NOMO-1 treated with dmso at 0.1 percent for 144 hours (cell line): ENCODE results near the gene MAML1.
"Not testable (repeated sequence)": the region's sequence is repeated elsewhere in the genome, so short reads cannot be mapped to it uniquely, and the experiment has no call there.

Source experiments
- DNase-seq: peaks from one replicate; lab custom pipeline; 2025; ENCODE audit not compliant: unreplicated experiment; lab: John Stamatoyannopoulos, UW

MAML1 gene, protein sequence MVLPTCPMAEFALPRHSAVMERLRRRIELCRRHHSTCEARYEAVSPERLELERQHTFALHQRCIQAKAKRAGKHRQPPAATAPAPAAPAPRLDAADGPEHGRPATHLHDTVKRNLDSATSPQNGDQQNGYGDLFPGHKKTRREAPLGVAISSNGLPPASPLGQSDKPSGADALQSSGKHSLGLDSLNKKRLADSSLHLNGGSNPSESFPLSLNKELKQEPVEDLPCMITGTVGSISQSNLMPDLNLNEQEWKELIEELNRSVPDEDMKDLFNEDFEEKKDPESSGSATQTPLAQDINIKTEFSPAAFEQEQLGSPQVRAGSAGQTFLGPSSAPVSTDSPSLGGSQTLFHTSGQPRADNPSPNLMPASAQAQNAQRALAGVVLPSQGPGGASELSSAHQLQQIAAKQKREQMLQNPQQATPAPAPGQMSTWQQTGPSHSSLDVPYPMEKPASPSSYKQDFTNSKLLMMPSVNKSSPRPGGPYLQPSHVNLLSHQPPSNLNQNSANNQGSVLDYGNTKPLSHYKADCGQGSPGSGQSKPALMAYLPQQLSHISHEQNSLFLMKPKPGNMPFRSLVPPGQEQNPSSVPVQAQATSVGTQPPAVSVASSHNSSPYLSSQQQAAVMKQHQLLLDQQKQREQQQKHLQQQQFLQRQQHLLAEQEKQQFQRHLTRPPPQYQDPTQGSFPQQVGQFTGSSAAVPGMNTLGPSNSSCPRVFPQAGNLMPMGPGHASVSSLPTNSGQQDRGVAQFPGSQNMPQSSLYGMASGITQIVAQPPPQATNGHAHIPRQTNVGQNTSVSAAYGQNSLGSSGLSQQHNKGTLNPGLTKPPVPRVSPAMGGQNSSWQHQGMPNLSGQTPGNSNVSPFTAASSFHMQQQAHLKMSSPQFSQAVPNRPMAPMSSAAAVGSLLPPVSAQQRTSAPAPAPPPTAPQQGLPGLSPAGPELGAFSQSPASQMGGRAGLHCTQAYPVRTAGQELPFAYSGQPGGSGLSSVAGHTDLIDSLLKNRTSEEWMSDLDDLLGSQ

DNA sequence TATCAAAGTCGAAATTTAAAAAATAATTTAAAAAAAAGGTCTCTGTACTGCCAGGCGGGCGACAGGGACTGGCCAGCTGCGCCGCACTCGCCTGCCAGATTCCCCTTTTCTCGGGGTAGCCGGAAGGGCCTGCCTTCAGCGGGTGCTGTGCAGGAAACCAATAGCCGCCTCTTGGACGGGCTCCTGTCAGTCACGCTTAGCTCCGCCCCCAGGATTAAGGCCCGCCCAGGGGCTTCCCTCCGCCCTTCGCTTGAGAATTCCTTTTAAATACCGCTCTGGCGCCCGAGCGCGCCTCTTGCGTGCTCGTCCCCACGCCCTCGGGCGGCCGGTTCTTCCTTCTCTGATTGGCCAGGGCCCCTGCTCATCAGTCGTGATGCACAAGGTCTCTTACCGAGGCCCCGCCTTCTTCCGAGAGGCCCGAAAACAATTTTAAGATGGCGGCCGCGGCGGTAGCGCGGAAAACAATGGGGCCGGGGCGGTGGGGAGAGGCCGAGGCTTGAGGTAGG is at the start of gene MAML1:
Gene MAML1, plus strand, starts transcription at position 411 of the 506 bp plus-strand sequence. CDS start 291 bp downstream, outside the sequence.
- DNase-seq, result peak; percentile 100

DNA sequence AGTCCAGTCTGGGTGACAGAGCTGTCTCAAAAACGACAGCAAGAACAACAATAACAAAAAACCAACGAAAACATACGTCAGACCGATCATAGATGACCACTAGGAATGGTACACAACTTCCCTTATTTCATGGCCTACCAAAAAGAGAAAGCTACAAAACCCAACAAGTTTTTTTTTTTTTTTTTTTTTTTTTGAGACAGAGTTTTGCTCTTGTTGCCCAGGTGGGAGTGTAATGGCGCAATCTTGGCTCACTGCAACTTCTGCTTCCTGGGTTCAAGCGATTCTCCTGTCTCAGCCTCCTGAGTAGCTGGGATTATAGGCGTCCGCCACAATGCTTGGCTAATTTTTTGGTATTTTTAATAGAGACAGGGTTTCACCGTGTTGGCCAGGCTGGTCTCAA is 43.4 kb upstream of the MAML1 start:
- DNase-seq, result not testable (repeated sequence)

DNA sequence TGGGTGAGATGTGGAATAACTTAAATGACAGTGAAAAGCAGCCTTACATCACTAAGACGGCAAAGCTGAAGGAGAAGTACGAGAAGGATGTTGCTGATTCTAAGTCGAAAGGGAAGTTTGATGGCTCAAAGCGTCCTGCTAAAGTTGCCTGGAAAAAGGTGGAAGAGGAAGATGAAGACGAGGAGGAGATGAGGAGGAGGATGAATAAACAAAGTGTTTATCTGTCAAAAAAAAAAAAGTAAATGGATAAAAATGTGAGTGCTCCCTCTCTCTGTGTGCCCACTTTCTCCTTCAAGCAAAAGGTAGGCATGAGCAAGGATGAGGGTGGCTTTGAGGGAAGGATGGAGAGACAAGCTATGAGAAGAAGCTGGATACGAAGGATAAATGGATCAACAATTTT is 38.1 kb upstream of the MAML1 start:
- DNase-seq, result no peak

DNA sequence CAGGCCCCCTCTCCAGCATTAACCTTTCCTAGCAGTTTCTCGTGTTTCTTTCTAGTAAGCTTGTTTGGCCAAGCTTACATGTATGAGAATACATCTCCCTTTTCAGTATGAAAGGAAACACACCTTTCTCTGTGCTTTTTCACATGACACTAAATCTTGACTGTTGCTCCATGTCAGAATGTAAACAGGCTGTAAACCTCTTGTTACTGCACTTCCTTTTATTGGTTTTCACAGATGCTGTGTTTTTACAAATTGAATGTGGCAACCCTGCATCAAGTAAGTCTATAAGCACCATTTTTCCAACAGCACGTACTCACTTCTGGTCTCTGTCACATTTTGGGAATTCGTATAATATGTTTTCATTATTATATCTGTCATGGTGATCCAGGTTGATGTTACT is 36.0 kb upstream of the MAML1 start:
- DNase-seq, result no peak

DNA sequence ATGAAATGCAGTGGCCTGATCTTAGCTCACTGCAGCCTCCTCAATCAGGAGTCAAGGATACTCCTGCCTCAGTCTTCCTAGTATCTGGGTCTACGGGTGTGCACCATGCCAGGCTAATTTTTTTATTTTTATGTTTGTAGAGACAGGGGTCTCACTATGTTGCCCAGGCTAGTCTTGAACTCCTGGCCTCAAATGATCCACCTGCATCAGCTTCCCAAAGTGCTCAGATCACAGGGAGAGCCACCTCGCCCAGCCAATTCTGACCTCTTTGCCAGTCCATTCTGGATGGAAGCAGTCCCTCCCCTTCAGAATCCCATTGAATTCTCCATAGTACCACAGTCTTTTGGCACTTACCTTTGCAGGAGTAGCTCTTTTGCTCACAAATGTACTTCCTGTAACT is 35.5 kb upstream of the MAML1 start:
- no peak for DNase-seq

DNA sequence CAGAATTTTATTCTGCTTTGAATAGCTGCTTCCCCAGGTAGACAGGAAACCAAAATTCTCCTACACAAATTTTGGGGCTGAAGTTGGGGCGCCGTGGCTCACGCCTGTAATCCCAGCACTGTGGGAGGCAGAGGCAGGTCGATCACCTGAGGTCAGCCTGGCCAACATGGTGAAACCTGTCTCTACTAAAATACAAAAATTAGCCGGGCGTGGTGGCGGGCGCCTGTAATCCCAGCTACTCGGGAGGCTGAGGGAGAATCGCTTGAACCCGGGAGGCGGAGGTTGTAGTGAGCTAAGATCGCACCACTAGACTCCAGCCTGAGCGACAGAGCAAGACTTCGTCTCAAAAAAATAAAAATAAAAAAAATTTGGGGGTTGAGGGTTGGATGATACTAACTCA is 35.1 kb upstream of the MAML1 start:
- not testable (repeated sequence) for DNase-seq

DNA sequence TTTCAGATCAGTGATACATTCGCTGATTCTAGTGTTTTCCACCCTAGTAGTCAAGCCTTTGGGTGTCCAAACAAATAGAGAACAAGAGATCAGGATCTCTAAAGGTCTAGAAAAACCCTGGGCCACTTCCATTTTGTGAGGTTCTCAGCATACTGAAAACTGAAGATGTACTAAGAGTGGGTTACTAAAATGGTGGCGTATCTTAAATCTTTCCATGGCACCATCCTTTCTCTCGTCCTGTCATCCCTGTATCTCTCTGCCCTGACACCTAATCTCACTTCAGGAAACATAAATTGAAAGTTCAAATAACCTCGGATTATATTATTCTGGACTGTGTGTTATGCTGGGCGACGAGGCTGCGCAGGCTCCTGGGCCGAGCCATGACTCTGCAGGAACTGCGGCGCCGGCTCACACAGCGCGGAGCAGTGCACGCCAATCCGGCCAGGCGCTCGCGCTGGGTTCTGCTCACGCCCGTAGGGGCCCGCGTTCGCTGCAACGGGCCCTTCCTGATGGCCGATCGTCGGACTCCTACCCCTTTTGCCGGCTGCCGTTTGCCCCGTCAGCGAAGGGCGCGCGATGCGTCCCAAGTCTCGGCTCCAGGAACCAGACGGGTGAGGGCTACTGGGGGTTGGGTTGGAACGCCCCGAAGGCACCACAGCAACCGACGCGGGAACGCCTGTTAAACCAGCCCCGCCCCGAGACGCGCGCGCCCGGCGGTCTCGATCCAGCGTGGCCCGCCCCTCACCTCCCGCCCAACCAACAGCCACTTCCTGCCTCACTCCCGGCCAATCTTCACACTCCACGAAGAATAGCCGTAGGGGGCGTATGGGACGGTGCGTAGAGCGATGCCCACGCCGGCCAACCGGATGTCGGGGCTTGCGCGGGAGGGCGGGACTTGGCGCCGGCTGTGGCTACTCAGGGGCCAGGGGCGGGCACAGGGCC is 34.4 kb upstream of the MAML1 start:
- DNase-seq, result peak; percentile 98

DNA sequence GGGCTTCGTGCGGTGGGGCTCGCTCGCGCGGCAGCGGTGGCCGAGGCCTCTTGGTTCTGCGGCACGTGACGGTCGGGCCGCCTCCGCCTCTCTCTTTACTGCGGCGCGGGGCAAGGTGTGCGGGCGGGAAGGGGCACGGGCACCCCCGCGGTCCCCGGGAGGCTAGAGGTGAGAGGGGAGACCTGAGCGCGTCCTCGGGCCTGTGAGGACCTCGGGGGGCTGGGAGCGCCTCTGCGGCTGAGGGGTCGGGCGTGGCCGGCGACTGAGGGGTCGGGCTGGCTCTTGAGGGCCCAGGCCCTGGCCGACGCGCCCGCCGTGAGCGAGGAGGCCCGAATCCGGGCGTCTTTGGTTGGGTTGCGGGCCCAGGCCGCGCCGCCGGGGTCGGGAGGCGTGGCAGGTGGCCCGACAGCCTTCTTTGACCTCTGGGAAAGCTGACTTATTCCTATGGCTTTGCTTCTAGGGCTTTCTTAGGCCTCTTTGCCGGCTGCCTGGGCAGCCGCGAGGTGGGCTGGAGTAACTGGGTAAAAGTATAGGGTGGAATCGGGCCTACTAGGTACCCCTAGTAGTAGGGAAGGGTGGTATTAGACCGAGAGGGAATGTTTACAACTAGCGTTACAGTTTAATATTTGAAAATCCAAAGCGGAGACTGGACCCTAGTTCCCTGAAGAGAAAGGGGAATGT is 33.5 kb upstream of the MAML1 start, which contains the start of gene CANX:
Gene CANX, plus strand, starts transcription at position 33 of the 681 bp plus-strand sequence. CDS start 6,715 bp downstream, outside the sequence.
- no peak for DNase-seq

DNA sequence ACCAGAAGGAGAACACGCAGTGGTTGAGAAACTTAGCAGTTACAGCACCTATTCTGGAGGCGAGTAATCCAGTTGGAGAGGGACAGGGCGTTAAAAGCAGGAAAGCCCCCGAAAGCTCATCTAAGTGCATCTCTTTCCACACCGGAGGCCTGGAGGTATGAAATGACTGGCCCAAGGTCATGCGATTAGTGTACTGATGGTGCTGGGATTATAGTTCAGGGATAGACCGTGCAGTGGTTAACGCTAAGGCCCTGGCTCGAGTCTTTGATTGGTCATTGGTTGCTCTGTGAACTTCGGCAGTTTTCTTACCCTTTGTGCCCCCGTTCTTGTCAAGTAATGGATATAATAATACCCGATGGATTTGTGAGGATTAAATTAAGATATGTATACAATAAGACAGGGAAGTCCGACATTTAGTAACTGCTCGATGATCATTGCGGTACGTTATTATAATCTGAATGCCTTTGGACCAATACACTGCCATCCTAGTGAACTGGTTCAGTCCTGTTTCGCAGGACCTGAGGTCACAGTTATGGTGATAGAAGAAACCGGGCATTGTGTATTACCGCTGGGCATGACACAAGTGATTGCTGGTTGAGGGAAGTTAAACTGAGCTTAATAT is 32.9 kb upstream of the MAML1 start:
- DNase-seq, result no peak

DNA sequence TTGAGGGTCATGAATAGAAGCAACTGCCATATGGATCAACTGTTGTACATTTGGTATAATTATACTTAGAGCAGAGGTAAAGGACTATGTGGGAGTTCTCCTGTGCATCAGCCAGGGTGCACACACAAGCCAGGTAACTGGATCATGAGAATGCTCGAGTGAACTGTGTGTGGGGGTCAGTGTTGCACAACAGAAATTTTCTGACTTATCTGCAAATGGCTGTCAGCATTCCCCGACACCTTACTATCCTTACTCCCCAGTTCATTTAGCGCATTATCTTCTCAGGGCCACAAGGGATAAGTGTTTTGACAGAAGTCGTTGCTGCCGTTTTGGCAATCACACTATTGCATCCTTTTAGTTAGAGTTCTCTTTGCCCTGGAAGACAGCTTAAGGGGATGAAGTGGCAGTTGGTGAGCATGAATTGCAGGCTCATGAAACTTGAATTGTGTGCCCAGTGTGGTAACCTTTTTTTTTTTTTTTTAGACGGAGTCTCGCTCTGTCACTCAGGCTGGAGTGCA is 32.2 kb upstream of the MAML1 start:
- DNase-seq, result no peak

DNA sequence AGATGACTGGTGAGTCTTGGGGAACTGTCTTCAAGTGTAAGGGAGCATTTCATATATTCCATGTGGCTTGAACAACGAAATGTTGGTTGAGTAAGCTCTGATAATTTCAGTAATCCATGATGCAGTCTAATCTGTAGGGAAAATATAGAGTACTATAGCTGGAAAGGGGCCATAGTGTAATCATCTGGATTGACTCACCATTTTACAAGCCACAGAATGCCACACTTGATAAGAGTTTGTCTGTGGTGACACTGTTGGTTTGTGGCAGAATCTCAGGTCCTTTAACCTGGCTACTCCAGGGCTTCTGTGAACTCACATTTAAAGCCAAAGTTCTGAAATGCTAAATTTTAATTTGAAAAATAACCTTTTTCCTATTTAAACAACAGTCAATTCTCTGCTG is 16.3 kb upstream of the MAML1 start:
- no peak for DNase-seq

DNA sequence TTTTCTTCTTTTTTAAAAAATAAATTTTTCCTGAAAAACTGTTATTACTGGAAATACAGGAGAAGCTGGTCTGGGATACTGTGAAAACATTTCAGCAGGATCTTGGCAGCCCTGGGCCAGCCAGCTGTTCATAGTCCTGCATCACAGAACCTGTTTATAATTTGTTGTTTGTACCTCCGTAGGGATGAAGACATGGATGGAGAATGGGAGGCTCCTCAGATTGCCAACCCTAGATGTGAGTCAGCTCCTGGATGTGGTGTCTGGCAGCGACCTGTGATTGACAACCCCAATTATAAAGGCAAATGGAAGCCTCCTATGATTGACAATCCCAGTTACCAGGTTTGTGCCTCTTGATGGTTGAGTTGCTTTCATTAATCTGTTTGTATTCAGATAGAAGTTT is 12.4 kb upstream of the MAML1 start:
- no peak for DNase-seq

DNA sequence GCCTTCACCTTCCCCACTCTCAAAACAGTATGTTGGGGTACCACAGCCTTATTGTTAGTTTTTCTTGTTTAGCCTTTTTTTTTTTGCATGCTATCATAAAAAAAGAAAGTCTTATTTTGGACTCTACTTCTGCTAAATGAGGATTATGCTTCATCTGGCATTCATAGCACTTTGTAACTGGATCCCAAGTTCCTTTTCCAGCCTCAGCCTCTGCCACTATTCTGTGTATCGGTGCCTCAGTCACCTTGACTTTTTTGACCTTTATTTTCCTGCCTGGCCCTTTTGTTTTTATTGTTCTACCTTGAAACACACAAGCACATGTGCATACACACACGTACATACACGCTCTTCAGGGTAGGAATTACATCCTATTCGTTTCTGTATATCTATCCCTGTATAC is 8.5 kb upstream of the MAML1 start:
- DNase-seq, result no peak

DNA sequence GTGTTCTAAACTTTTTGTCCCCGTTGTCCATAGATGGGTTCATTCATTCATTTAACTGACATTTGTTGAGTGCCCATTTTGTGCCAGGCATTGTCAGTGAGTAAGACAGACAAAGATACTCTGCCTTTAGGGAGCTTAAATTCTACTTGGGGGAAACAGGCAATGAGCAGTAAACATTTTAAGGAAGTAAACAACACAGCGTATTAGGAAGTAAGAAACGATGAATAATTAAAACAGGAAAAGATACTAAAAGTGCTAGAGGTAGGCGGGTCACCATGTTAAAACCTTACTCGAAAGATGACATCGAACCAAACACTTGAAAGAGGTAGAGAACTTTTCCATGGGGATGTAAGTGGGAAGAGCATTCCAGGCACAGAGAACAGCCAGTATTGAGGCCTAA is 5.5 kb upstream of the MAML1 start:
- DNase-seq, result no peak

DNA sequence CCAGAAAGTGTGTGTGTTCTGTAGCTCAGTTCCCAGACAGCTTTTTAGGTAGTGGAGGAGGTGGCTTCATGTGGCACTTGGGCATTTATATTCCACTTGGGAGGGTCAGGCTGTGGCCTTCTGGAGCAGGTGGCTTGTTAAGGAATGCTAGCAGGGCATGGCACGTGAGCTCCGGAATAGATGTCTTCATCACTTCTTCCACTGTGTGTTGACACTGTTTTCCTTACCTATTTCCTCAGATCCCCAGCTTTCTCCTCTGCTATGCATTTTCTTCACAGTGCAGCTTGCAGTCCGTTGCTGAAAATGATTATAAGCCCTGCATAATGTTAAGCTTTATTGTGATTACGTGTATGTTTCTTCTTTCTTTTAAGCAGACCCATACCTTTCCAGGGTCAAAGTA is 3.3 kb upstream of the MAML1 start:
- DNase-seq, result no peak

DNA sequence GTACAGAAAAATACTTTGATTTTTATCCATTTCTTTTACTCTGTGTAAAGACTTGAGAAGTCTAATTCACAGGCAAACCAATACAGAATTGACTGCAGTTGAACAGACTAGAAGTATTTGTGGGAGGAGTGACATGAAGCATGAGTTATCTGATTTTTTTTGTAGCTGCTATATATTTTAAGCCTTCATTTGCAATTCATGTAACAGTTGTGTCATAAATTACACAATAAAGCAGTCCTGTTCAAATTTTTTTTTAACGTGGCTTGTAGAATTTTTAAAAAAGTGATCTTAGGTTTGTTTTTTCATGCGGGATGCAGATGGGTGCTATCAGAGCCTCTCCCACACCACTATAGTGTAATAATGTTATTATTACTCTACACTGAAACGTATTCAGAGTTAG is 2.9 kb upstream of the MAML1 start:
- DNase-seq, result no peak

DNA sequence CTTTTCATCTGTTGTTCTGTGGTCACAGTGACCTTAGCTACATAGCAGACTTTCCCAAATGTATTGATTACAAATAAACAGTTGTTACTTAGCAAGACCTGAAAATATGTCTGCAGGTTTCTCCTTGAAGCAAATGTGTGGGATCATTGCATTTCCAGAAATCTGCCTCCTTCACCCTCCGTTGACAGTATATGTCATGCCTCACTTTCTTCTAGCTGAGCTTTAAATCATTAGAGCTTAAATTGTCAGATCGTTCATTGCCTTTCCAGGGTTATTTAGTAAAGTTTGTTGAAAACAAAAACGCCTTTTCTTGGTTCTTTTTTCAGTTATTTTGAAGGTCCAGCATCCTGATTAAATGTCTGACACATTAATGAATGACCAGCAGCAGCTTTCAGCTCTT is 2.3 kb upstream of the MAML1 start:
- DNase-seq, result no peak

DNA sequence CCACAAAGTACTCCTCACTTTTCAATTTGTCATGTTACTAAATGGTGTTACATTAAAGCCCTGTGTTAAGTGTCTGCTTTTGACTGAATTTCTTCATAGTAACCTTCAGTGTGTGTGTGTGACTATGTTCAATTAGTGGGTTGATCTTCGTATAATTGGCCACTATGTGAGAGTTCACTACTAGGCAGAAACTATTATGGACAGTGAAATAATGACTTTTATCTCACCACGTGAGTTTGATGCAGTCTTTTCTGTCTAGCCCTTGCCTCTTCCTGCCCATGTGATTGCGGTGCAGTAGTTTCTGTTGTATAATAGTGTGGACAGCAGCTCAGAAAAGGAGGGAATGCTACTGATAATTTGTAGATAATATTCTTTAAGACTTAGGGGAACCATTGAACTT is 1.8 kb upstream of the MAML1 start:
- no peak for DNase-seq

DNA sequence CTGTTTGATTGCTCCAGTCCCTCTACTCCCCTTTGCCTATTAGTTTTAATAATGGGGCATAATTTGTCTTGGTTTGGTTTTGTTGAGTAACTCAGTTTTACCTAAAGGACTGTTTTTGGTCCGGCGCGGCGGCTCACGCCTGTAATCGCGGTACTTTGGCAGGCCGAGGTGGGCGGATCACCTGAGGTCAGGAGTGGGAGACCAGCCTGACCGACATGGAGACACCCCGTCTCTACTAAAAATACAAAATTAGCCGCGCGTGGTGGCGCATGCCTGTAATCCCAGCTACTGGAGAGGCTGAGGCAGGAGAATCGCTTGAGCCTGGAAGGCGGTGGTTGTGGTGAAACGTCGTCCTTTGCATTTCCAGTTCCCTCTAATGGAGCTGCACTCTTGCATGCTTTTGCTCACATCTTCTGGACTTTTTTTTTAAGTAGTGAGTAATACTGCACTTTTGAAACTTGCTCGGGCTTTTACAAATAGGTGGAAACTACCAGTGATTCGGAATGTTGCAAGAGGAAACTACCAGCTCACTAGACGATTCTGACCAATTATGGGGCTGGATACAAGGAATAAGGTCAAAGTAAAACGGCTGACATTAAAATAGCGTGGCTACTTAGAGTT is 721 bp upstream of the MAML1 start:
- peak; percentile 85 for DNase-seq
